Ureter (tissue), 1 donor: ENCODE data around the gene PRDM8. TPM values are rescaled to one million over a fixed set of nuclear protein-coding genes. Genes with fewer than 3 reads are reported as not detected.

ENCODE experiments used
- DNase-seq: peaks from one replicate; pipeline ENCODE4 v3.0.0-alpha.2; 2020; ENCODE audit warnings: low spot score
- total RNA-seq: library from RNA; stranded (reverse); gene quantifications from one replicate; pipeline ENCODE4 v1.2.4, GENCODE V29; 2023
- donor health status: DM: yes; HTN: yes; CAD: no.

Gene PRDM8
- total RNA-seq, 1 donor from 2014 or later = 8.3 TPM

DNA sequence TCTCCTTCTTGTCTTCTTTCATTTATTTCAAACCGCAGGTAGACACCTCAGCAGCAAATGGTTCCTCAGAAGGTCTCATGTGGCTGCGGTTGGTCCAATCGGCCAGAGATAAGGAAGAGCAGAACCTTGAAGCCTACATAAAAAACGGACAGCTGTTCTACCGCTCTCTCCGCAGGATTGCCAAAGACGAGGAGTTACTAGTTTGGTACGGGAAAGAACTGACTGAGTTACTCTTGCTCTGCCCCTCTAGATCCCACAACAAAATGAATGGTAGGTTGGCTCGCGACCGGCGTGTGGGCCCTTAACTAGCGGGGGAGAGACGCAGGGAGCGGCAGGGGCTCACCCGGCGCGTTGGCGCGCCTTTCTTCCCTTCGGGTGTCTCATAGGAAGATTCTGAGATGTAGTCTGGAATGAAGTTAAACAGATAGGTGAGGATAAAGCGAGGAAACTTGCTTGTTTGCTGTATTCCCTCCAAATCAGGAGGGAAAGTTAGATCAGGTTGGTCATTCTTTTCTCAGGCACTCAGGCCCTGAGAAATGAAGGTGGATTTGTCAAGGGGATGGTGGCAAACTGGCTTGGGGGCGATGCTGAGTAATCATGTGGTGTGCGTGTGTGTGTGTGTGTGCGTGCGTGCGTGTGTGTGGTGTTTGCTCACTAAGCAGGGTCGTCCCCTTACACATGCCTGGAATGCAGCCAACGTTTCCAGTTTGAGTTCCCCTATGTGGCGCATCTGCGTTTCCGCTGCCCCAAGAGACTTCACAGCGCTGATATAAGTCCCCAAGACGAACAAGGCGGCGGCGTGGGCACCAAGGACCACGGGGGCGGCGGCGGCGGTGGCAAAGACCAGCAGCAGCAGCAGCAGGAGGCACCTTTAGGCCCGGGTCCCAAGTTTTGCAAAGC lies 4.2 kb downstream of the PRDM8 start:
- DNase-seq = peak; percentile 49

DNA sequence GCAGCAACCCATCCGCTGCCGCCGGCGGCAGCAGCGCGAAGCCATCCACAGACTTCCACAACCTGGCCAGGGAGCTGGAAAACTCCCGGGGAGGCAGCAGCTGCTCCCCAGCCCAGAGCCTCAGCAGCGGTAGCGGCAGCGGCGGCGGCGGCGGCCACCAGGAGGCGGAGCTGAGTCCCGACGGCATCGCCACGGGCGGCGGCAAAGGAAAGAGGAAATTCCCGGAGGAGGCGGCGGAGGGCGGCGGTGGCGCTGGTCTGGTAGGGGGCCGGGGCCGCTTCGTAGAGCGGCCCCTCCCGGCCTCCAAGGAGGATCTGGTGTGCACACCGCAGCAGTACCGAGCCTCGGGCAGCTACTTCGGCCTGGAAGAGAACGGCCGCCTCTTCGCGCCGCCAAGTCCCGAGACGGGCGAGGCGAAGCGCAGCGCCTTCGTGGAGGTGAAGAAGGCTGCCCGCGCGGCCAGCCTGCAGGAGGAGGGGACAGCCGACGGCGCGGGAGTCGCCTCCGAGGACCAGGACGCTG lies 4.9 kb downstream of the PRDM8 start:
- DNase-seq = peak; percentile 87

DNA sequence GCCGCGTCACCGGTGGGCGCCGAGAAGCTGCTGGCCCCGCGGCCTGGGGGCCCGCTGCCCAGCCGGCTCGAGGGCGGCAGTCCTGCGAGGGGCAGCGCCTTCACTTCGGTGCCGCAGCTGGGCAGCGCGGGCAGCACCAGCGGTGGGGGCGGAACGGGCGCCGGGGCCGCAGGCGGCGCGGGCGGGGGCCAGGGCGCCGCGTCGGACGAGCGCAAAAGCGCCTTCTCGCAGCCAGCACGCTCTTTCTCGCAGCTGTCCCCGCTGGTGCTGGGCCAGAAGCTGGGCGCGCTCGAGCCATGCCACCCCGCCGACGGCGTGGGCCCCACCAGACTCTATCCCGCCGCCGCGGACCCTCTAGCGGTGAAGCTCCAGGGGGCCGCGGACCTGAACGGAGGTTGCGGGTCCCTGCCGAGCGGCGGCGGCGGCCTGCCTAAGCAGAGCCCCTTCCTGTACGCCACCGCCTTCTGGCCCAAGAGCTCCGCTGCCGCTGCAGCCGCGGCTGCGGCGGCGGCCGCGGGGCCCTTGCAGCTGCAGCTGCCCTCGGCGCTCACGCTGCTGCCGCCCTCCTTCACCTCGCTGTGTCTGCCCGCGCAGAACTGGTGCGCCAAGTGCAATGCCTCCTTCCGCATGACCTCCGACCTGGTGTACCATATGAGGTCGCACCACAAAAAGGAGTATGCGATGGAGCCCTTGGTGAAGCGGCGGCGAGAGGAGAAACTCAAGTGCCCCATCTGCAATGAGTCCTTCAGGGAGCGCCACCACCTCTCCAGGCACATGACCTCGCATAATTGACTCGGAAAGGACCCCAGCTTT lies 5.6 kb downstream of the PRDM8 start:
- peak; percentile 51 for DNase-seq

DNA sequence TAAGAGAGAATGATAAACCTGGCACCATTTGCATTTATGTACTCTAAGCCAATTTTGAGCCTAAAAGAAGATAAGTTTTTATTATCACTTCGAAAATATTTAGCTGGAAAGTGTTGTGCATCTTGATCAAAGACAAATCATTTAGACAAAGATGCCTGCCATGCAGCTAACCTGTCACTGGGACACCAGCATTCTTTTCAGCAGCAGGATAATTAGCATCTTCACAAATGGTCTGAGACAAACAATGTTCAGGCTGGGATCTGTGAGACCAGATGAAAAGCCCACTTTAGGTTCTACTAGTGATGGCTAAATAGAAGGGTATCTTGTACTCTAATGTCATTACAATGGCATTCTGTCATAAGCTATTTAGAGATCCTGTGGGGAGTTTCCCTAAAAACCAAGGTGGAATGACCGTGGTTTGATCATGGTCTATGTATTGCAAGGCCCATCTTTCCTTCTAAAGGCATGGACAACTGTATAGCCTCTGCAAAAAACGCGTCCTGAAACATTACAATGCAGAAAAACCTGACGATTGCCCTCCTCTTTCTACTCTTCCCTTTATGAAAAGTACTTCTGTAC lies 7.2 kb downstream of the PRDM8 start:
- no peak for DNase-seq

DNA sequence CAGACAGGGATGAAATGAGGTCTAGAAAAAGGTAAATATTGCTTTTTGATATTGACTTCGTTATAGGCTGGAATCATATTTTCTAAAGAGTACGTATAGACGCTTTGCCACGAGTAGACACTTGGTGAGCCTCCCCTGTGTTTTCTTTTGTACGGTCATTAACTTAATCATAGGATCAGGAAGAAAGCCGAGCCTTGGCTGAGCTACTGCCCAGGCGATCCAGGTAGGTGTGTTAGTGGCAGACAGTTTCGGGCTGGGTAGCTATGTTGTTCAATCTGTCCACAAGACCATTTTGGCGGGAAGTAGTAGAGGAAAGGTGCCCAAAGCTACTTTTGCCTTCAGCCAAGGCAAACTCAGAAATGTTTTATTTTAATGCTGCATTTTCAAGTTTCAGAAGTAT lies 8.8 kb downstream of the PRDM8 start:
- no peak for DNase-seq

DNA sequence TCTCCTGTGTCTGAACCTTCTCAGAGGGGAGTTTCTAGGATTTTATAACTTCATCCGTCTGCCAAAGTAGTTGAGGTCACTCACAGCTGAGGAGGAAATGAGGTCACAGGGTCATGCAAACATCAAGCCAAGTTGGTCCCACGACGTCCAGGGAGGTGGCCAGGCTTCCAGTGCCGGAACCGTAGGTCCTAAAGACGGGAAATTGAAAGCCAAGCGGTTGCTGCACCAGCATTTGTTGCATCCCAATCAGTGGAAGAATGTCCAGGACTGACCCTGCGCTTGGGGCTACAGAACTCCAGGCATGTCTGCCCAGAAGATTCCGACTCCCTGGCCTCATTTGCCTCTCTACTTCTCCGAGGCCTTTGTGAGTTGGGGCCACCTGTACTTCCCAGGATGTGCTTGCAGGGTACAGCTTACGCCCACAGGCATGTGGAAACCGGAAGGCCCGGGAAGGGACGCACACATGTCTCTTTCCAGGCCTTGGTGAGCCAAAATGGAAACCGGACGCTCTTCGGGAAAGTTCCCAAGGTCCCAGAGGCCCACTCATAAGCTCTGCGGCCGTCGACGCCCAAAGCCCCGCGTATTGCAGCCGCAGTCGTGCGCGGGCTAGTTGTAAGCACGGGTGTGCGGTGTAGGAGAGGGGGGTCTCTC lies 9.3 kb downstream of the PRDM8 start:
- DNase-seq = no peak

DNA sequence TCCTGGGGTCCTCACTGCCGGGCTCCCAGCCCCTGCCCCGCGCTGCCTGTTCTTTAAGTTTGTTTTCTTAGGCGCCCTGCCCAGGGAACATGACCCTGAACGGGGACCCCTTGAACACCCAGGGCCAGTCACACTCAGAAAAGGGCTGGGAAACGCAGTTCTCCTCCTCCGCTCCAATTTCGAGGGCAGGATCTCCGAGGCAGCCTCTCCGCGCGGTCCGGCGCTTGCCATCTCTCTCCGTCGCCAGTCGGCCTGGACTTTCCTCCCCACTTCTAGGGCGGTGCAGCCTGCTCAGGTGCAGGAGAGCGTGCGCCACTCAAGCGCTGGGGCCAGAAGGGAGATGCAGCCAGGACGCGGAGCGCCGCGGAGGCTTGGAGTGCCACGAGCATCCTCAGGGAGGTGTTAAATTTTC lies 9.9 kb downstream of the PRDM8 start:
- no peak for DNase-seq

DNA sequence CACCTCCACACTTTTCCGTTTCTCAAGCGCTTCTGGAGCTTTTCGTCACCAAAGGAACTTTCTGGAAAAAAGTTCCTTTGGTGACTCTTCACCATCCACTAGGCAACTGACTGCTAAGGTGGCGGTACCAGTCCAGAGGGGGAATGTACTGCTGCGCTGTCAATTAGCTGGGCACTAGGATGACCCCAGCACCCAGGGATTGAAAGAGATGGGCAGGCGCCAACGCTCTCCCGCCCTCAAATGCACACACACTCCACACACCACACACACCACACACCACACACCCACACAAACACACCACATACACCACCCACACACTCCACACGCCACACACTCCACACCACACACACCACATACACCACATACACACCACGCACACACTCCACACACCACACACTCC lies 10.4 kb downstream of the PRDM8 start:
- no peak for DNase-seq

DNA sequence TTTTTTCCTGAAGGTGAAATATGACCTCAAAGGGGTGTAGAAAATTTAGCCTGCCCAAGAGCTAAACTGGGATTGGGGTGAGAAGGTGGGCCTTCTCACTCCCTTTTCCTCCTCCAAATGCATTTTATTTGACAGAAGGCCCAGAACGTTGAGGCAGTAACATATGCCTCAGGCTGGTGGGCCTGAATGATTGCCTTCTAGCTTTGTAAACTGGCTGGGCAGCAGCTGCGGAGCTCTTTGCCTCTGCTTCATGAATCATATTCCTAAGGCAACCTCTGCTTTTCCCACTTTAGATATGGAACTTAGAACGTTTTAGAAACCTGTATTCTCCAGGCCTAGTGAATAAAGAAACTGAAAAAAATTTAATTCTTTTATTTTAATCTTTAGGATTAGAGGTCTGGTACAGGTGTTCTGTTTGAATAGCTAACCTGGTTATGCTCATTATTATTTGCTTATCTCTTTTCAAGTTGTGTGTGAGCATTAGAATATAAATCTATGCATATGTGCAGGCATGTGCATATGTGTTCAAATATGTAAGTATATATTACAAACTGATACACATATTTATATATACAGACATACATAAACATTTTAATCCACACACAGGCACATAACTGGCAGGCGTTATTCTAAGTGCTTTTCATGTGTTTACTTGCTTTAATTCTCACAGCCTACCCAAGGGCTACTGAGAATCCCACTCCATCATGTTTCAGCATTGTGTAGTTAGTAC lies 11.5 kb downstream of the PRDM8 start:
- no peak for DNase-seq

DNA sequence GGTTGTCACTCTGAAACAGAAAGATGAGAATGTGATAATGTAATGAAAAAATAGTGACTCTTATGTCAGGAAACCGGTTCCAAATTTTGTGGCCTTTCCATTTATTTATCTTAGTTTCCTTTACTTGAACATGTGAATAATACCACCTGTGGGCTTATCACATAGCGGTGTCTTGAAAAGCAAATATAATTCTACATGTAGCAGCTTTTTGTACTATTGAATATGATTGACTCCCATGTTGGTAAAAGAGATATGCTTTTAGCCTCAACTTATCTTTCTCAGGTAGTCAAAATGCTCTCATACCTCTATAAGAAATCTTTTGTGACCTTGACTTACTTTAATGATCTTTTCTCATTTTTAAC lies 12.0 kb downstream of the PRDM8 start:
- DNase-seq = no peak

DNA sequence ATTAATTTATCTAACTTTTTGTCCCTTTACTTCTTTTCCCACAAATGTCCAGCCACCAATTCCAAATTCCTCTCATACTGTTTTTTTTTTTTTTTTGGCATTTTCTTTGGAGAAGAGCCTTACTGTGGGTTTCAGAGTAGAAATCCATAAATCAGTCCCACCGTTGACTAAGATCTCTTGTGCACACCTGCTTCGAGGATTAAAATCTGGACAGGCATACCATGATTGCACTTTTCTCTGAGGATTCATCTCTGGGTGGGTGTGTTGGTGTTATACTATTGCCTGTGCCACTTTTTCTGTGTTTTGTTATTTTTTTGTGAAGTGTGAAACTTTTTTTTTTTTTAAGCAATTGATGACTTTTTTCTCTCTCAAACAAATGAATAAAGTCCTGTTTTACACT lies 13.2 kb downstream of the PRDM8 start:
- no peak for DNase-seq

DNA sequence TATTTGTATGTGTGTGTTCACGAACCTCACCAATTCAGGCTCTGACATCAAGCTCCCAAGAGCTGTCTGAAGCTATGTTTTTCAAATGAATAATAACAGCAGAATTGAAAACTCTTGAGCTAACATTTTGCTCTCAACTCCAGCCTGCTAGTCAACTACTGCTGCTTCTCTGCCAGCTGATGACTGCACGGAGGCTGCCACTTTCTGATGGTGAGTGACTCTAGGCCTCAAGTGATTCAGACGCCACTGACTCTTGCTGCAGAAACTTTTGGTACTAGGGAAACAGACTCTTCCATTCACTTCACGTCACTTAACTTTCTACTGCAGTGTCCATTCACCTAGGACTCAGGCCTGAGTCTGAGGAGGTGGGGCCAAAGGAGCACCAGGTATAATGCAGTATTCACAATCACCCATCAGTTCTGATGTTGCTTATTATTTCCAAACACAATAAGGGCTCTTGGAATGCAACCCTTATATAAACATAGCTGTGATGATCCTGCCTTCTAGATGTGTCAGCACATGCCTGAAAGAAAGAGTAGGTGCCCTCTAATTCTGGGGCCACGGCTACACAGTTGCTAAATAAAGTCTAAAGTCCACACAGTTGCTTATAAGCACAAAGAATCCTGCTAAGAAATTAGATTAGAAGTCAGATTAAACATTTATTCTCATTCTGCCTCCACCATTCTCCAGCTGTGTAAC lies 16.0 kb downstream of the PRDM8 start:
- no peak for DNase-seq

DNA sequence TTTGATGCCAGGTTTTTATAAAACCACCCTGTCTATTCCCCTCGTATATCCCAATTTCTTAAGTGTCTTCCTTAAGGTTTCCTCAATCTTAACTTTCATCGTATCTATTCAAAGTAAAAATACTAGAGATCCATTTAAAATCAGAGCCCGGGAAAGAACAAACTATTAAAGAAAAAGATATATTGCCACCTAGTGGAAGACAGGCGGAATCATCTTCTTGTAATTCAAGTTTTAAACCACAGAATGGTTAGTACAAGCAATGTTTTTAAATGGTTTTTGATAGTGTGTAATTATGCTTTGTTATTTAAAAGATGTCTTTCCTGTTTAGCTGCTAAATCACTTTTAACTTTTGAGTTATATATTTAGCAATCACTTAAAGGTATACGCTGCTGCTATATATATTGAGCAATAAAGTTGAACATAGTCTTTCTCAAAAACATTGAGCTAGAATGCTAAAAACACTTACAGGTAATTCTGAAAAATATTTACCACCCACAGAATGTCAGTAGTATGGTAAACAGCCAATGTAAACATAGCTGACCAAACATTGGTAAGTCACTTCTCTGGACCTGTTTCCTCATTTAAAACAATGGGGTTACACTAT lies 18.2 kb downstream of the PRDM8 start:
- no peak for DNase-seq

DNA sequence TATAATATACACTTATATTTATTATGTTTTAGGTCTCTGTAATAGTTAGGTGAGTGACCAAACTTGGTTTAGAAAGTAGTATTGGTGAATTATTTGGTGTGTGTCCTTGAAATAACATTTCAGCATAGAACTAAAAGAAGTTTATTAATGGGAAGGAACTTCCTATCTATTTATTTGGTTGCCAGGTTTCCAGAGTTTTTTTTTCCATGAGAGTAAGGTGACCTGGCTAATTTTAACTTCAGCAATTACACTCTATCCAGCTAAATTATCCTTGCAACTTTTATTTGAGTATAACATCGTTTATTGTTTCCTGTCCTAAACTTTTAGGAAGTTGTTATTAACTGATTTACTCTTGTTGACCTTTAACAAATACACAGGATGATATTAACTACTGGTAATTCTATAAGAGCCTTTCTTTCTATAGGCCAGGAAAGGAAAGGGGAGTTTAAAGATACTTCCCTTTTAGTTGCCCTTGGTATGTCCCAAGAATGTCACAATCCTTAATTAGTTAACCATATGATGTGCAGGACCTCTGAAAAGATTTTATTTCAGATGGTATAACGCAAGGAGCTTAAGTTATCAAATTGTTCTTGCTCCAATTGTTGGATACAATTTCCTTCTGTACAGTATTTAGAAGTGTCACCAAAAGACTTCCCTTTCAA lies 18.9 kb downstream of the PRDM8 start:
- DNase-seq = no peak

DNA sequence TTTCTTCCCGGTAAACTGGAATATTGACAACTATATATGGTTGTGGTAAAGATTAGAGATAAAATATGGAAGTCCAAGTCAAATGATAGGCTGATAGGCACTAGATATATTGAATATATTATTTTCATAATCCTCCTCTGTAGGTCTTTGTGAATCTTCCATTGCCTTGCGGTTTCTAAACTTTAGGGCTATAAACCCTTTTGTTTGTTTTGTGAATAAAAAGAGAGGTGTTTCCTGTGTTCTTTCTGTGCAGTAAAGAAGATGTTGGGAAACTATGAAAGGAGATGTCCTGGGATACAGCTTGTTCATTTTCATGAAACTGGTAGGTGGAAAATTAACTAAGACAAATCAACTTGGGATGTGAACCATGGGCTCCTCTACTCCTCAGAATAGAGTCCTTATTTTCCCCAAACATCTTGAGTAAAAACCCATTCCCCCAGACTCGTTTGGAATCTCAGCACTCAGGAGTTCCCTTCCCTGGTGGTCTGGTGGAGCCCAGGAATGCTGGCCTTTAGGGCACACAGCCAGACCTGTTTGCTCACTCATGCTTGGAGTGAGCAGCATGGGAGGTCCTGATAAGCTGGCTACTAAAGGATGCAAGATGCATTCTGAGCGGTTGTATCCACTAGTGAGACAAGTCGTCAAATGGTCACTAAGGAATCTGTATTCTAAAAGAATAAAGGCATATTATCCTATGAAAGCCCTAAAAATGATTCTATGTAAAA lies 22.2 kb downstream of the PRDM8 start:
- no peak for DNase-seq

DNA sequence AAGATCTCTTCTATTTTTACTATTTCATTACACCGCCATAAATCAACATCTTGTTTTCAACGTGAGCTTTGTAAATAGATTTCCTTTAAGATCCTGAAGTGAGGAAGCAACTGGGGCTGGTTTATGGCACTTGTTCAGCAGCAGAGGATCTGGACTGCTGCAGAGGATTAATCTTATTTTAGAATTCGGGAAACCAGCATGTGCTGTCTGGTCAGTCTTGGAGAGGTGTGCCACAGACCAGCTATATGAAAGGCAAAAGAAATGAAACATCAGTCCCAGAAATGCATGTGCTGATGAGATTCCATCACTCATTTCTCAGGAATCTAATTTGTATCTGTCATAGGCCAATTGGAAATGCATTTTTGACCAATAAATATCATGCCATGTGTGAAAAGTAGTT lies 23.4 kb downstream of the PRDM8 start:
- DNase-seq = no peak

DNA sequence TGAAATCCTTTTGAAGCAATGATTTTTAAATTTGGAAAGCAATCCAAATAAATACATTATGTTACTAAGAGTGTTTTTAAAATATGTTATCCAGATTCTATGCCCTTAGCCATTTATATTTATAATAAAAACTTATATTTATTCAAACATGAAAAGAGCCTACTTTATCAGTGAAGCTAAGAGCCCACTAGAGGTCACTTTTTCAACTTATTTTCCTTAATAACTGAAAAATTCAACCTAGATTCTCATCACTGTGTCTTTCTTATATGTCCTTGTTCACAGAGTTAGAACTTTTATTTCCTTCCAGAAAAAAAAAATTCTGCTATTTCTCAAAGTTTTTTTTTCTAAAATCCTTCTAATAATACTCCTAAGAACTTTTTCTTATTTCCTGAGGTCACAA lies 23.9 kb downstream of the PRDM8 start:
- no peak for DNase-seq

DNA sequence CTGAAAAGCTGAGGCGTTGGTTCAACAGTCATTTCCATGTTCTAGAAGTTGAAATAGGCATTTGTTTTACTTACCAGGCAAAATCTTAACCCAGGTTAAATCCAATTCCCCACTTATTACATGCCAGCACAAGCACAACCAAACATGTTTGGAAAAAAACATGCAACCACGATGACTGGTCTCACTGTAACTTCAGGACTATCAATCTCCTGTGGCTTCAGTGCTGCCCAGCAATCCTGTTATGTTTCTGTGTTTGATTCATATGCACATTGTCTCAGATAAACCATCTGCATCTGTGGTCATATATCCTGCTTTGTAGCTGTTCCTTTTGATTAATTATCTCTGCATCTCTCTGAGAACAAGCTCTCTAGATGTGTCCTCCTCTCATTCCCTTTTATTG lies 28.3 kb downstream of the PRDM8 start:
- DNase-seq = no peak

DNA sequence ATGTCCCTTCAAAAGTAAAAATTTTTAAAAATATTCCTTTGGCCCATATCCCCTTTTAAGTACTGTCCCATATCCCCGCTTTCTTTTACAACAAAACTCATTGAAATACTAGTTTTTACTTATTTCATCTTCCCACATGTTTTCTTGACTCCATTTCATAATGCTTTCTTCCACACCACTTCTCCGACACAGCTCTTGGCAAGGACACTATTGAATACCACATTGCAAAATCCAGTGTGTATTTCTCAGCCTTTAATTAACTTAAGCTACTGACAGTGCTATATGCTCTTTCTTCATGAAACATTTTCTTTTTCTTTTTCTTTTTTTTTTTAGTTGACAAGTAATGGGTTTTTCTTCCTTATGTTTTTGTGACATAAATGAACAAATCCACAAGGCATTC lies 28.8 kb downstream of the PRDM8 start:
- DNase-seq = no peak
